Embryonic facial prominence (tissue), 1 donor: Measurements from ENCODE around the gene KRTAP9-1.
"Not testable (repeated sequence)": the region's sequence is repeated elsewhere in the genome, so short reads cannot be mapped to it uniquely, and the experiment has no call there.

Experiments
- DNase-seq: peaks from one replicate; pipeline ENCODE4 v3.0.0-alpha.2; 2016; ENCODE audit errors: extremely low spot score

KRTAP9-1 gene

GRCh38 chr17:41189837-41190318 is at the start of gene KRTAP9-1:
KRTAP9-1 (plus strand) TSS chr17:41189887; CDS start chr17:41189887, 0 bp downstream.
- DNase-seq = not testable (repeated sequence)

GRCh38 chr17:41140360-41141131 is 49.1 kb upstream of the KRTAP9-1 start, which contains the start of gene KRTAP4-6:
KRTAP4-6 (minus strand) TSS chr17:41140544; CDS start chr17:41140487, 57 bp downstream.
- no peak for DNase-seq

- no peak for DNase-seq
Measured at GRCh38 chr17:41141361-41141760, 48.3 kb upstream of the KRTAP9-1 start.

GRCh38 chr17:41144846-41145245 is 44.8 kb upstream of the KRTAP9-1 start:
- no peak for DNase-seq

GRCh38 chr17:41145261-41145660 is 44.4 kb upstream of the KRTAP9-1 start:
- no peak for DNase-seq

- no peak for DNase-seq
Measured at GRCh38 chr17:41147531-41148204, 42.0 kb upstream of the KRTAP9-1 start.

GRCh38 chr17:41148971-41149651 is 40.6 kb upstream of the KRTAP9-1 start:
- DNase-seq = not testable (repeated sequence)

- no peak for DNase-seq
Measured at GRCh38 chr17:41149652-41149985, 40.1 kb upstream of the KRTAP9-1 start, which contains the start of gene KRTAP4-5. KRTAP4-5 (minus strand) TSS chr17:41149825; CDS start chr17:41149767, 58 bp downstream.

GRCh38 chr17:41150026-41150425 is 39.7 kb upstream of the KRTAP9-1 start:
- DNase-seq = no peak

GRCh38 chr17:41151525-41151924 is 38.2 kb upstream of the KRTAP9-1 start:
- no peak for DNase-seq

- no peak for DNase-seq
Measured at GRCh38 chr17:41153856-41154255, 35.8 kb upstream of the KRTAP9-1 start.

- DNase-seq = not testable (repeated sequence)
Measured at GRCh38 chr17:41160190-41160589, 29.5 kb upstream of the KRTAP9-1 start.

- DNase-seq = no peak
Measured at GRCh38 chr17:41160648-41161047, 29.0 kb upstream of the KRTAP9-1 start, which contains the start of gene KRTAP4-4. KRTAP4-4 (minus strand) TSS chr17:41160748; CDS start chr17:41160691, 57 bp downstream.

GRCh38 chr17:41163828-41164227 is 25.9 kb upstream of the KRTAP9-1 start:
- no peak for DNase-seq

- no peak for DNase-seq
Measured at GRCh38 chr17:41167561-41167960, 22.1 kb upstream of the KRTAP9-1 start.

GRCh38 chr17:41168121-41168520 is 21.6 kb upstream of the KRTAP9-1 start, which contains the start of gene KRTAP4-3:
KRTAP4-3 (minus strand) TSS chr17:41168221; CDS start chr17:41168172, 49 bp downstream.
- DNase-seq = no peak

- no peak for DNase-seq
Measured at GRCh38 chr17:41171886-41172285, 17.8 kb upstream of the KRTAP9-1 start.

GRCh38 chr17:41176744-41177387 is 12.8 kb upstream of the KRTAP9-1 start:
- DNase-seq = no peak

GRCh38 chr17:41177727-41178271 is 11.9 kb upstream of the KRTAP9-1 start, which contains the start of gene KRTAP4-2:
KRTAP4-2 (minus strand) TSS chr17:41178221; CDS start chr17:41178164, 57 bp downstream.
- DNase-seq = no peak

GRCh38 chr17:41178341-41178740 is 11.3 kb upstream of the KRTAP9-1 start:
- DNase-seq = no peak
